GM19023 (cell line): Measurements from ENCODE around the gene FAM241A.

Experiments used
- ATAC-seq: cut with Tn5 transposase; IDR thresholded peaks from one replicate; pipeline ENCODE4 v1.9.1; 2021; ENCODE audit warnings: mild to moderate bottlenecking, moderate library complexity; ENCODE audit not compliant: unreplicated experiment

The FAM241A gene

GRCh38 chr4:112213091-112213490, 67.8 kb downstream of the FAM241A start:
- ATAC-seq = no peak

- no peak for ATAC-seq
Measured at GRCh38 chr4:112213856-112214255, 68.6 kb downstream of the FAM241A start.

- ATAC-seq = no peak
Measured at GRCh38 chr4:112214390-112215264, 69.4 kb downstream of the FAM241A start.

- ATAC-seq = no peak
Measured at GRCh38 chr4:112219826-112220366, 74.6 kb downstream of the FAM241A start.

GRCh38 chr4:112222219-112222955, 77.1 kb downstream of the FAM241A start:
- ATAC-seq = no peak

GRCh38 chr4:112225157-112225556, 79.9 kb downstream of the FAM241A start:
- no peak for ATAC-seq

GRCh38 chr4:112230879-112231778, 85.9 kb downstream of the FAM241A start:
- ATAC-seq = peak; percentile 88

- ATAC-seq = peak; percentile 70
Measured at GRCh38 chr4:112231779-112232713, 86.8 kb downstream of the FAM241A start, which contains the start of gene AP1AR. AP1AR (plus strand) TSS chr4:112231787; CDS start chr4:112232092, 305 bp downstream.

- ATAC-seq = no peak
Measured at GRCh38 chr4:112234952-112235609, 89.8 kb downstream of the FAM241A start.

- ATAC-seq = no peak
Measured at GRCh38 chr4:112236040-112236439, 90.8 kb downstream of the FAM241A start.

GRCh38 chr4:112238833-112239232, 93.6 kb downstream of the FAM241A start:
- ATAC-seq = no peak
